Glutamatergic neuron (in vitro differentiated cells): ENCODE results near the gene CCDC9B. TPM values are rescaled to one million over a fixed set of nuclear protein-coding genes. Genes with fewer than 3 reads are reported as not detected.

Source experiments
- DNase-seq: peaks from one replicate; pipeline ENCODE4 v3.0.0; 2022
- H3K27ac Mint-ChIP-seq: one replicate; pipeline ENCODE4 v1.8.0; 2020; ENCODE audit warnings: mild to moderate bottlenecking, mixed read lengths, inconsistent platforms; ENCODE audit not compliant: unreplicated experiment
- H3K27me3 Mint-ChIP-seq: one replicate; pipeline ENCODE4 v1.8.0; 2020; ENCODE audit warnings: mild to moderate bottlenecking, moderate library complexity, mixed read lengths, inconsistent platforms; ENCODE audit not compliant: unreplicated experiment
- H3K36me3 Mint-ChIP-seq: one replicate; pipeline ENCODE4 v1.8.0; 2020; ENCODE audit warnings: mild to moderate bottlenecking, mixed read lengths, inconsistent platforms; ENCODE audit not compliant: unreplicated experiment
- H3K4me1 Mint-ChIP-seq: one replicate; pipeline ENCODE4 v1.8.0; 2020; ENCODE audit warnings: mild to moderate bottlenecking, low read depth, mixed read lengths, inconsistent platforms; ENCODE audit not compliant: unreplicated experiment
- H3K4me3 Mint-ChIP-seq: one replicate; pipeline ENCODE4 v1.8.0; 2020; ENCODE audit warnings: mild to moderate bottlenecking, mixed read lengths, inconsistent platforms; ENCODE audit not compliant: unreplicated experiment
- H3K9me3 Mint-ChIP-seq: one replicate; pipeline ENCODE4 v1.8.0; 2020; ENCODE audit warnings: mild to moderate bottlenecking, moderate library complexity, mixed read lengths, inconsistent platforms; ENCODE audit not compliant: unreplicated experiment
- total RNA-seq: library from RNA; stranded (reverse); fragmentation: NEBNext Ultra II Directional; extraction: Animal tissue kit (Norgen Biotek cat#: 25700); gene quantifications from one replicate; pipeline ENCODE4 v1.2.1, GENCODE V29; 2021; ENCODE audit not compliant: unreplicated experiment
- TF ChIP-seq, protein P1 (sequence below): fragments of 200-600 bp; sonication (generic); IDR thresholded peaks from one replicate; pipeline ENCODE4 v1.5.0; 2021; ENCODE audit not compliant: partially characterized antibody, unreplicated experiment

CCDC9B gene
- total RNA-seq, 1 donor from 2014 or later = 0.49 TPM

DNA sequence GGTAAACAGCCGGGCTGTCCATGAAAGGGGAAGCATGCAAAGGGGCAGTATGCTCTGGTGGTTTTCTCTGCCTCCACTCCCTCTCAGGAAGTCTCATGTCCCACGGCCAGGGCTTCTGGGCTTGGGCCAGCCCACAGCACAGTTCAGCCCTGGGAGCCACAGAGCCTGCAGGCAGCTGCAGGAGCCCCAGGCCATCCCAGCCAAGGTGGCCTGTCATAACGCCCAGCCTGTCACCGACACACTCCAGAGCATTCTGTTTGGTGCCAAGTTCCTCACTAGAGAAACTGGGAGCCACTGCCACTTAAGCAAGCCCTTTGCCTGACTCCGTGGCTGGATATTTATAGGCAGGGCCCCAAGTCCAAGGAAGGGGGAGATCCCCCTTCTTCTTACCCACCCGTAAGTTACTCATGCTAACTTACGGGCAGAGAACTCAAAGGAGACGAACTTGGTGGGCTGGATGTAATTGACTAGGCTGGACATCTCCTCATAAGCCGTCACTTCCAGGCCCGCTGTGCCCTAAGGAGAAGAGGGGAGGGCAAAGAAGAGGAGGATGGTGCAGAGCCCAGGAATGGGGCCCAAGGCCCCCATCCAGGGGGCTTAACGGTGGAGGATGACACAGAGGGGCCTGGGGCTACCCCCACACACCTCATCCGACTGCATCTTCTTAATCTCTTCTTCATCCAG is 44.7 kb downstream of the CCDC9B start:
- Mint-ChIP-seq H3K9me3 (peaks cover 6% of the 10 kb centered on the region), H3K27ac (no peak overlapping the region), H3K4me3 (no peak overlapping the region), H3K36me3 (peaks cover 8% of the 10 kb centered on the region), H3K27me3 (peaks cover 10% of the 10 kb centered on the region), H3K4me1 (peaks cover 2% of the 10 kb centered on the region)
- DNase-seq = no peak
- TF ChIP-seq, protein P1, sequence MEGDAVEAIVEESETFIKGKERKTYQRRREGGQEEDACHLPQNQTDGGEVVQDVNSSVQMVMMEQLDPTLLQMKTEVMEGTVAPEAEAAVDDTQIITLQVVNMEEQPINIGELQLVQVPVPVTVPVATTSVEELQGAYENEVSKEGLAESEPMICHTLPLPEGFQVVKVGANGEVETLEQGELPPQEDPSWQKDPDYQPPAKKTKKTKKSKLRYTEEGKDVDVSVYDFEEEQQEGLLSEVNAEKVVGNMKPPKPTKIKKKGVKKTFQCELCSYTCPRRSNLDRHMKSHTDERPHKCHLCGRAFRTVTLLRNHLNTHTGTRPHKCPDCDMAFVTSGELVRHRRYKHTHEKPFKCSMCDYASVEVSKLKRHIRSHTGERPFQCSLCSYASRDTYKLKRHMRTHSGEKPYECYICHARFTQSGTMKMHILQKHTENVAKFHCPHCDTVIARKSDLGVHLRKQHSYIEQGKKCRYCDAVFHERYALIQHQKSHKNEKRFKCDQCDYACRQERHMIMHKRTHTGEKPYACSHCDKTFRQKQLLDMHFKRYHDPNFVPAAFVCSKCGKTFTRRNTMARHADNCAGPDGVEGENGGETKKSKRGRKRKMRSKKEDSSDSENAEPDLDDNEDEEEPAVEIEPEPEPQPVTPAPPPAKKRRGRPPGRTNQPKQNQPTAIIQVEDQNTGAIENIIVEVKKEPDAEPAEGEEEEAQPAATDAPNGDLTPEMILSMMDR = no peak

GRCh38 chr15:40295297-40295696 is 45.4 kb downstream of the CCDC9B start:
- peaks cover 12% of the 10 kb centered on the region for H3K27me3 Mint-ChIP-seq
- H3K9me3 Mint-ChIP-seq = peaks cover 6% of the 10 kb centered on the region
- peaks cover 3% of the 10 kb centered on the region for H3K4me1 Mint-ChIP-seq
- TF ChIP-seq, protein P1 = no peak
- H3K27ac Mint-ChIP-seq = no peak overlapping the region
- H3K4me3 Mint-ChIP-seq = no peak overlapping the region
- peaks cover 8% of the 10 kb centered on the region for H3K36me3 Mint-ChIP-seq
- DNase-seq = no peak

DNA sequence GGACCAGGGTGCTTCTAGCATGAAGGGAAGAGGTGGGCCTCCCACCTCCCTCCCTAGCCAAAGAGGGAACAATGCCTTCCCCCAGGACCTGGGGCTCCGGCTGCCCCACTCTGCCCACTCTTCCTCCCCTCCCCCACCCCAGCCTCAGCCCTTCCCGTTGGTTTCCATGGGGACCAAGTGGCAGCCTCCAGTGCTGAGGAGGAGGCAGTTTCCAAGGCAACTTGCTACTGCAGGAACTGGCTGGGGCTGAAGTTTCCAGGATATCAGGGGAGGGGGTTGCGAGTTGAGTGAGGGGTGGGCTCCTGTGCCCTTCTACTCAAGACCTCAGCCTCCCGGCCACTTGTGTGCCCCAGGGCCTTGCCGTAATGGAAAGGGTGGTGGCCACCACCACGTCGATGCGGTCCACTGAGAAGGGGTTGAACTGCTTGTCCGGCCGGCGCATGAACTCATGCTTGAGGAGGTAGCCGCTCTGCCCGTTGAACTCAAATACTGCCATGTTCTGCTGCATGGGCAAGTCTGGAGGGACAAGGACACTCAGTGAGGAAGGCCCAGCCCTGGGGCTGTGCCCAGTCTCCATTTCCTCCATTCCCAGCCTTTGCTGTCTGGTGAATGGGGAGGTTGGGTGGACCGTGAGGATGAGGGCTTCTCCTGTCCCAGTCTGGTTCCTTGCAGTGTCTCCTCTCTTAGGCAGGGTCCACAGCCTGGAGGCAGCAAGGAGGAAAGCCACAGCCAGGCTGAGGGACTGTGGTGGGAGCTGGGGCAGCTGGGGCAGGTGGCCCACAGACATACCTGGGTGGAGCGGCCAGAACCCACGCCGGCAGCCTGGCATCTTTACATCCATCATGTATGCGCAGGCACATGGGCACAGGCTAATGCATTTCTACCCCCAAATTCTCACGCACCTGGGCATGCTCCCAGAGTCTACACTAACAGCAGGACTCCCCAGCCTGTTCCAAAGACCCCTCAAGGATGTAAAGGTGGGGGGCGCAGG is 46.5 kb downstream of the CCDC9B start:
- TF ChIP-seq, protein P1 = no peak
- H3K36me3 Mint-ChIP-seq = peaks cover 2% of the 10 kb centered on the region
- H3K4me3 Mint-ChIP-seq = no peak overlapping the region
- peaks cover 18% of the 10 kb centered on the region for H3K27me3 Mint-ChIP-seq
- peaks cover 5% of the 10 kb centered on the region for H3K9me3 Mint-ChIP-seq
- DNase-seq = no peak
- peaks cover 3% of the 10 kb centered on the region for H3K4me1 Mint-ChIP-seq
- no peak overlapping the region for H3K27ac Mint-ChIP-seq

DNA sequence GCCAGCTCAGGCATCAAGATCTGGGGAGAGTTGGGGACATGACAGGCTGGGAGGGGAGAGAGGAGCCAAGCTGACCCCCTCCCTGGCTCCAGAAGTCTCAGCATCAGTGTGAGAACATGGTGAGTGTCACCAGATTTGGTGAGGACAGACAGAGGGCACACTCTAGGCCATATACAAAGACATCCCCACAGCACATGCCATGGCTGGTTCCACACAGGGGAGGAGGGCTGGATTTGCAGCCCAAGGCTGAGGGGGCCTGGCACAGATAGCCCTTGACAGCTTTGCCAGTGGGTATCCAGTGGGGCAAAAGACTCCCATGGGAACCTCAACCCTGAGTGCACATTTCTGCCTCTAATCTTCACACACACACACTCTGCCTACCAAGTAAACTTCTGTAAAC is 47.7 kb downstream of the CCDC9B start:
- H3K27ac Mint-ChIP-seq = no peak overlapping the region
- no peak overlapping the region for H3K4me3 Mint-ChIP-seq
- TF ChIP-seq, protein P1 = no peak

More for the DNA sequence above, 47.7 kb downstream of the CCDC9B start:
- H3K27me3 Mint-ChIP-seq = peaks cover 19% of the 10 kb centered on the region
- DNase-seq = no peak
- no peaks in the 10 kb centered on the region for H3K36me3 Mint-ChIP-seq
- H3K4me1 Mint-ChIP-seq = peaks cover 3% of the 10 kb centered on the region
- H3K9me3 Mint-ChIP-seq = peaks cover 7% of the 10 kb centered on the region
